H1 (cell line): ENCODE results near the gene TRMT6. TPM values are rescaled to one million over a fixed set of nuclear protein-coding genes. Genes with fewer than 3 reads are reported as not detected.

ENCODE experiments used
- EGR1 ChIP-seq: IDR thresholded peaks from 2 replicates; pipeline ENCODE4 v1.6.1; 2011; ENCODE audit warnings: low read depth, low read length, borderline replicate concordance
- NANOG ChIP-seq: IDR thresholded peaks from 2 replicates; pipeline ENCODE4 v1.6.1; 2011; ENCODE audit warnings: low read length, low read depth, mild to moderate bottlenecking, inconsistent platforms; ENCODE audit not compliant: insufficient read depth, poor library complexity, severe bottlenecking
- RAD21 ChIP-seq, 2 experiments: IDR thresholded peaks in 1 of 2; conservative IDR thresholded peaks in 1 of 2; 2 replicates each; pipeline ENCODE4 v1.6.1; 2011; ENCODE audit warnings: low read depth in 2 of 2, low read length in 2 of 2, improper control_type of control experiment in 1 of 2, inconsistent platforms in 1 of 2, mild to moderate bottlenecking in 1 of 2, moderate library complexity in 1 of 2
- SAP30 ChIP-seq: fragments of 300-600 bp; sonication (generic); IDR thresholded peaks from 2 replicates; pipeline ENCODE4 v1.7.1; 2012; ENCODE audit warnings: low read length, moderate library complexity, mild to moderate bottlenecking, inconsistent platforms; ENCODE audit not compliant: insufficient read depth, insufficient replicate concordance
- SP2 ChIP-seq: IDR thresholded peaks from 2 replicates; pipeline ENCODE4 v1.6.1; 2012; ENCODE audit warnings: mild to moderate bottlenecking, low read length, inconsistent platforms
- SP4 ChIP-seq: IDR thresholded peaks from 2 replicates; pipeline ENCODE4 v1.6.1; 2012; ENCODE audit warnings: low read length, inconsistent platforms
- polyA plus RNA-seq, 7 experiments: library from polyadenylated mRNA; depleted of rRNA in 3 of 7; stranded (reverse) in 5 of 7; unstranded in 2 of 7; fragments of >200 nt in 5 of 7; fragments of 200-250 nt in 2 of 7; gene quantifications; 1 replicate in 5 of 7; 2 replicates in 1 of 7; 4 replicates in 1 of 7; pipeline versions ENCODE4 v1.2.1 to v1.2.3, GENCODE V29; 2011 to 2013; ENCODE audit warnings: missing spikeins in 2 of 7, mixed read lengths in 2 of 7
- total RNA-seq: library from RNA; stranded (reverse); fragmentation: NEBNext Ultra II Directional; extraction: Animal tissue kit (Norgen Biotek cat#: 25700); gene quantifications from 2 replicates; pipeline ENCODE4 v1.2.1, GENCODE V29; 2021

Gene TRMT6
- total and polyA plus RNA-seq, 2 of the 8 experiments (the other 6 are each of a cell fraction or from before 2014, with no cell fraction given) = 6.9 to 23.3 TPM

DNA sequence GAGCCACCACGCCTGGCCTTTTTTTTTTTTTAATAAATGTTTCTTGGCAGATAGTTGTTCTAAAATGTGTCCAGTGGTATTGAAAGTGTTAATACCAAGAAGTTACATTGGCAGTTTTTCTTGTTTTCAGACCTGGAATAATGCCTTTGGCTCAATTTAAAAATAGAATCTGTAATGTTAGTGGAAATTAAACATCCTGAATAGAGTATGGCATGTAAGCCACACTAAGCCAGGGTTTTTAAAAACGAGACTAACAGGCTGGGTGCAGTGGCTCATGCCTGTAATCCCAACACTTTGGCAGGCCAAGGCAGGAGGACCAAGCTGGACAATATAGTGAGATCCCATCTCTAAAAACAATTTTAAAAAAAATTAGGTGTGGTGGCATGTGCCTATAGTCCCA, 25.4 kb upstream of the TRMT6 start (continued):
- no peak for TF ChIP-seq RAD21 (IDR thresholded peaks at IDR 0.05 in 1 of 2, conservative IDR thresholded peaks at IDR 0.05 in 1 of 2; ENCODE audit: low read depth in 2 of 2, low read length in 2 of 2)
- TF ChIP-seq SP4 = no peak
- no peak for TF ChIP-seq NANOG
- TF ChIP-seq EGR1 = no peak
- no peak for TF ChIP-seq SAP30
- no peak for TF ChIP-seq SP2
- TF ChIP-seq, all 59 proteins: peak for 0
